ENCODE measurements around the gene ECPAS. TPM values are rescaled to one million over a fixed set of nuclear protein-coding genes. Genes with fewer than 3 reads are reported as not detected.

The ECPAS gene
- total RNA-seq, 1 experiment from 2014 or later, result 69.4 TPM

- intact Hi-C loops (cut with micrococcal nuclease; ENCODE audit: unreplicated experiment) (no loop called here), in situ Hi-C loops (cut with HindIII; ENCODE audit: low pct_unique_long_range_greater_than_20kb, low sequenced_read_pairs) (no loop called here)
- no TSS peak for BruUV-seq (replicated peaks)
- ATAC-seq (no peak), DNase-seq (ENCODE audit: low read depth, low spot score) (no peak)
- Histone ChIP-seq H3K9me3 (ENCODE audit: control insufficient read depth, insufficient read depth, low read depth, low read length) (no peaks in the 10 kb centered on the region), H3K36me3 (ENCODE audit: control insufficient read depth, insufficient read depth, low read length) (no peaks in the 10 kb centered on the region), H3K4me3 (ENCODE audit: low read depth in 2 of 2, low read length in 2 of 2) (no peak overlapping the region), H3K27ac (ENCODE audit: low read length) (no peak overlapping the region), H3K4me1 (ENCODE audit: control insufficient read depth, insufficient read depth, low read length) (no peaks in the 10 kb centered on the region), H3K27me3 (ENCODE audit: control insufficient read depth, insufficient read depth, low read length) (no peaks in the 10 kb centered on the region)
- TF ChIP-seq SIN3A (IDR thresholded peaks at IDR 0.05; ENCODE audit: borderline replicate concordance, insufficient read depth, low read depth, low read length), result no peak
- no peak for TF ChIP-seq TCF7L2 (IDR thresholded peaks at IDR 0.05; ENCODE audit: low read depth, low read length)
- TF ChIP-seq POLR2AphosphoS5 (IDR thresholded peaks at IDR 0.05; ENCODE audit: low read depth, low read length), result no peak
- ChIA-PET CTCF (interaction anchor here (1.0 kb wide), 1 partner anchor 9 kb away, joined by 5 read pairs; no protein-coding TSS in a partner anchor), POLR2A (no interaction called here)
Observed at GRCh38 chr9:111475195-111475594, 9.0 kb downstream of the ECPAS start.

GRCh38 chr9:111474385-111474784 is 9.8 kb downstream of the ECPAS start:
- Histone ChIP-seq H3K4me1 (ENCODE audit: control insufficient read depth, insufficient read depth, low read length) (no peaks in the 10 kb centered on the region), H3K36me3 (ENCODE audit: control insufficient read depth, insufficient read depth, low read length) (no peaks in the 10 kb centered on the region), H3K27me3 (ENCODE audit: control insufficient read depth, insufficient read depth, low read length) (no peaks in the 10 kb centered on the region), H3K27ac (ENCODE audit: low read length) (no peak overlapping the region), H3K4me3 (ENCODE audit: low read depth in 2 of 2, low read length in 2 of 2) (no peak overlapping the region), H3K9me3 (ENCODE audit: control insufficient read depth, insufficient read depth, low read depth, low read length) (no peaks in the 10 kb centered on the region)
- intact Hi-C loops (cut with micrococcal nuclease; ENCODE audit: unreplicated experiment) (no loop called here), in situ Hi-C loops (cut with HindIII; ENCODE audit: low pct_unique_long_range_greater_than_20kb, low sequenced_read_pairs) (no loop called here)
- CTCF ChIA-PET, result interaction anchor here (1.0 kb wide), 1 partner anchor 8 kb away, joined by 5 read pairs; no protein-coding TSS in a partner anchor
- ATAC-seq, result no peak
- DNase-seq (ENCODE audit: low read depth, low spot score), result no peak
- TSS peak; percentile 22 for BruUV-seq (replicated peaks)
- TF ChIP-seq CTCF (IDR thresholded peaks at IDR 0.05), result no peak
- TF ChIP-seq POLR2AphosphoS5 (IDR thresholded peaks at IDR 0.05; ENCODE audit: low read depth, low read length), result no peak
- no peak for TF ChIP-seq SIN3A (IDR thresholded peaks at IDR 0.05; ENCODE audit: borderline replicate concordance, insufficient read depth, low read depth, low read length)
- TF ChIP-seq REST (IDR thresholded peaks at IDR 0.05; ENCODE audit: insufficient read depth in 1 of 2, low read depth in 2 of 2, low read length in 1 of 2), result no peak
- TF ChIP-seq TCF7L2 (IDR thresholded peaks at IDR 0.05; ENCODE audit: low read depth, low read length), result no peak
- POLR2A ChIA-PET, result no interaction called here

GRCh38 chr9:111467778-111468367 is 16.3 kb downstream of the ECPAS start:
- intact Hi-C loops (cut with micrococcal nuclease; ENCODE audit: unreplicated experiment), result no loop called here
- Histone ChIP-seq H3K4me1 (ENCODE audit: control insufficient read depth, insufficient read depth, low read length) (peaks cover 6% of the 10 kb centered on the region), H3K27ac (ENCODE audit: low read length) (no peak overlapping the region), H3K4me3 (ENCODE audit: low read depth in 2 of 2, low read length in 2 of 2) (no peak overlapping the region), H3K36me3 (ENCODE audit: control insufficient read depth, insufficient read depth, low read length) (no peaks in the 10 kb centered on the region), H3K27me3 (ENCODE audit: control insufficient read depth, insufficient read depth, low read length) (no peaks in the 10 kb centered on the region), H3K9me3 (ENCODE audit: control insufficient read depth, insufficient read depth, low read depth, low read length) (no peaks in the 10 kb centered on the region; the same call in 1 of the 2 replicates)
- ChIA-PET POLR2A (no interaction called here), CTCF (no interaction called here)
- DNase-seq (ENCODE audit: low read depth, low spot score), result no peak
- no TSS peak for BruUV-seq (replicated peaks)
- in situ Hi-C loops (cut with HindIII; ENCODE audit: low pct_unique_long_range_greater_than_20kb, low sequenced_read_pairs), result no loop called here
- ATAC-seq, result no peak
- no peak for TF ChIP-seq POLR2AphosphoS5 (IDR thresholded peaks at IDR 0.05; ENCODE audit: low read depth, low read length)
- TF ChIP-seq REST (IDR thresholded peaks at IDR 0.05; ENCODE audit: insufficient read depth in 1 of 2, low read depth in 2 of 2, low read length in 1 of 2), result no peak
- TF ChIP-seq TCF7L2 (IDR thresholded peaks at IDR 0.05; ENCODE audit: low read depth, low read length), result no peak
- TF ChIP-seq CTCF (IDR thresholded peaks at IDR 0.05), result no peak
- no peak for TF ChIP-seq SIN3A (IDR thresholded peaks at IDR 0.05; ENCODE audit: borderline replicate concordance, insufficient read depth, low read depth, low read length)
